ENCODE measurements around the gene CTSC.
"Not testable (repeated sequence)": the region's sequence is repeated elsewhere in the genome, so short reads cannot be mapped to it uniquely, and the experiment has no call there.

The CTSC gene

DNA sequence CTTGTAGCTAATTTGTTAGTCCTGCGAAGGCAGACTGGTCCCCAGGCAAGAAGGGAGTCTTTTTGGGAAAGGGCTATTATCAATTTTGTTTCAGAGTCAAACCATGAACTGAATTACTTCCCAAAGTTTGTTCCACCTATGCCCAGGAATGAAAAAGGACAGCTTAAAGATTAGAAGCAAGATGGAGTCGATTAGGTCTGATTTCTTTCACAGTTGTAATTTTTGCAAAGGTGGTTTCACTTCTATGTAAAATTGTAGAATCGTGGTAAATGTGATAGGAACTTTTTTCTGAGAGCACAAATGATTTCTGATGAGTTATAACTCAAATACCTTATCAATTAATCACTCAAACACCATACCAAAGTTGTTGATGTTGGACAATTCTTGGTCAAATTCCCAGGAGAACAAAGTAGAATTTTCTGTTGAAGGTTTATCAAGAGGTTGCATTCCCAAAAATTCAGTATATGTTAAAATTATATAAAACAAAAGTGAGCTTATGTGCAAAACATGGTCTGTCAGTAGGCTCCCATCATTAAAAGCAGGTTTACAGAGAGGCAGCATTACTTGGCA is 2.9 kb upstream of the CTSC start:
- H3K27me3 Mint-ChIP-seq: no peaks in the 10 kb centered on the region
- intact Hi-C loops (cut with micrococcal nuclease): no loop called here
- H3K4me3 Mint-ChIP-seq: no peak overlapping the region
- H3K9me3 Mint-ChIP-seq: no peaks in the 10 kb centered on the region
- peaks cover 32% of the 10 kb centered on the region for H3K36me3 Mint-ChIP-seq (ENCODE audit: low read depth)
- peaks cover 55% of the 10 kb centered on the region for H3K4me1 Mint-ChIP-seq (ENCODE audit: low read depth)
- peak overlapping the region; percentile 90 for H3K27ac Mint-ChIP-seq

DNA sequence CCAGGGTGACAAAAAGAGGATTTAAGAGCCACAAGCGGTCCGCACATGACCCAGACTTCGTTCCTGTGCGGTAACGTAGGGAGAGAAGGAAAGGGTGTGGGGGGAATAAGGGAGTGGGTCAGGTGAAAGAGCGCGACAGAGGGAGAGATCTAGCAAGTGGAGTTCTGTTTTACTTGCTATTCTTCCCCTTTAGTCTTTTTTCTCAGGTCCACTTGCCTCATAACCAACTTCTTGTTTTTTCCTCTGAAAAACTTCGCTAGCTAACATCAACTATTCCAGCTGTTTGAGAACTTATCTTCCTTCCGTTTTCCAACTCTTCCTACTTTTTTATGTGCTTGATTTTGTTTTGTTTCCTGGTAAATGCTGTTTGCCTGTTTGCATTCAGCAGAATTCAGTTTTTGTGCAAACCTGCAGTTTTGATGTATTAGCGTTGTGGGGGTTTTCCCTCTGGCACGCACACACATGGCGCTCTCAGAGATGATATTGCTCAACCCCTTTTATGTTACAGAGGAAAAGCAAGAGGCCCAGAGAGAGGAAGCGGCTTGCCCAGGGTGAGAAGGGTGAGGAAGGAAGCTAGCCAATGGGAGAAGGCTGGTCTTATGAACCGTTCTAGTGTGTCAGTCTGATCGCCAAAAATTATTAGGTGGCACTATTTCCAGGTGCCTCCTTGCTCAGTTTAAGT is 592 bp upstream of the CTSC start:
- peak overlapping the region; percentile 81 for H3K4me3 Mint-ChIP-seq
- intact Hi-C loops (cut with micrococcal nuclease): loop anchor here (1.0 to 5.0 kb wide), 3 partner anchors 16 to 99 kb away; no protein-coding TSS in a partner anchor
- no peaks in the 10 kb centered on the region for H3K9me3 Mint-ChIP-seq
- no peaks in the 10 kb centered on the region for H3K27me3 Mint-ChIP-seq
- peaks cover 43% of the 10 kb centered on the region for H3K4me1 Mint-ChIP-seq (ENCODE audit: low read depth)
- H3K27ac Mint-ChIP-seq: peak overlapping the region; percentile 90
- peaks cover 56% of the 10 kb centered on the region for H3K36me3 Mint-ChIP-seq (ENCODE audit: low read depth)

DNA sequence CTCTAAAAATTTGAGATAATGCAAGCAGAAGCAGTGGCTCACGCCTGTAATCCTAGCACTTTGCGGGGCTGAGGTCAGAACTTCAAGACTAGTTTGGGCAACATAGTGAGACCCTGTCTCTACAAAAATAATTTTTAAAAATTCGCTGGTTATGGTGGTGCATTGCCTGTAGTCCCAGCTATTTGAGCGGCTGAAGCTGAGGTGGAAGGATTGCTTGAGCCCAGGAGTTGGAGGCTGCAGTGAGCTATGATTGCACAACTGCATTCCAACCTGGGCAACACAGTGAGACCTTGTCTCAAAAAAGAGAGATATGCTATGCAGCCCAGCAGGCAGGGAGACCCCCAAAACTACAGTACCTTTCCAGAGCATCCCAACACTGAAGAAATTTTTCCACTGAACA is 2.3 kb downstream of the CTSC start:
- H3K36me3 Mint-ChIP-seq (ENCODE audit: low read depth): peaks cover 84% of the 10 kb centered on the region
- peak overlapping the region; percentile 81 for H3K4me3 Mint-ChIP-seq
- no peaks in the 10 kb centered on the region for H3K27me3 Mint-ChIP-seq
- peaks cover 38% of the 10 kb centered on the region for H3K4me1 Mint-ChIP-seq (ENCODE audit: low read depth)
- no peaks in the 10 kb centered on the region for H3K9me3 Mint-ChIP-seq
- peak overlapping the region; percentile 90 for H3K27ac Mint-ChIP-seq
- intact Hi-C loops (cut with micrococcal nuclease): loop anchor here (5.0 kb wide), 1 partner anchor 102 kb away; no protein-coding TSS in a partner anchor

DNA sequence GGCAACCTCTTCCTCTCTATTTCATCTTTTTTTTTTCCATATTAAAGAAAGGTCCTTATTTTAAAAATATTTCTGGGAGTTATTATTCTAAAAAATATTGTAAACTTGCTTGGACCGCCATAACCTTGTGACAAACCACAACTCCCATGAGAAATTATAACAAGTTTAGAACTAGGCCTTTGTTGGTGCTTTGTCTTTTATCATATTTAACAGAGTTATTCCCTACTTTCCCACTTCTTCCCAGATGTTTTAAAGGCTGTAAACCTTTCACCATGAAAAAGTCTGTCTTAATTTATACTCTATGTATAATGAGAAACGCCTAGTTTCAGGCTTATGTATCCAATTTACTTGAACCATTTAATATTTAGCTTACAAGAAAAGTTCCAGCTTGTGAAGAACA is 3.7 kb downstream of the CTSC start:
- Mint-ChIP-seq H3K4me1 (ENCODE audit: low read depth) (peaks cover 35% of the 10 kb centered on the region), H3K27ac (peak overlapping the region; percentile 90), H3K9me3 (no peaks in the 10 kb centered on the region), H3K27me3 (no peaks in the 10 kb centered on the region), H3K36me3 (ENCODE audit: low read depth) (peaks cover 94% of the 10 kb centered on the region), H3K4me3 (peak overlapping the region; percentile 75)
- intact Hi-C loops (cut with micrococcal nuclease): no loop called here

DNA sequence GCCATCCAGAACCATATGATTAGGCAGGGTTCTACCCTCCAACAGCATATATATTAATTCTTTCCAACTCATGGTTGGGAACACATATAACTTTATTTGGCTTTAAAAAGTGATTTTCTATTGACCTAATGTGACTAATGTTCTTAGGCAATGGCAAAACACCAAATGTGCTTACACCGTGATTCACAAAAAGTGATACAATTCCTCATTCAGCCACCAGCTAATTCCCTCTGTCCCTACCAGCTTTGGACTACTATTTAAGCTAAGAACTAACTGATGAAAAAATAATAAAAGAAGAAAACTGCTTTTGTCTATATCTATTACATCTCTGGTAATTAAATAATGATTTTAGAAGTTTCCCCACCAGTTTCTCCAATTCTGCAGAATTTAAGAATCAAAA is 4.7 kb downstream of the CTSC start:
- Mint-ChIP-seq H3K4me3 (peak overlapping the region; percentile 68), H3K27ac (peak overlapping the region; percentile 90), H3K9me3 (no peaks in the 10 kb centered on the region), H3K36me3 (ENCODE audit: low read depth) (peaks cover 100% of the 10 kb centered on the region), H3K27me3 (no peaks in the 10 kb centered on the region), H3K4me1 (ENCODE audit: low read depth) (peaks cover 29% of the 10 kb centered on the region)
- intact Hi-C loops (cut with micrococcal nuclease): no loop called here

DNA sequence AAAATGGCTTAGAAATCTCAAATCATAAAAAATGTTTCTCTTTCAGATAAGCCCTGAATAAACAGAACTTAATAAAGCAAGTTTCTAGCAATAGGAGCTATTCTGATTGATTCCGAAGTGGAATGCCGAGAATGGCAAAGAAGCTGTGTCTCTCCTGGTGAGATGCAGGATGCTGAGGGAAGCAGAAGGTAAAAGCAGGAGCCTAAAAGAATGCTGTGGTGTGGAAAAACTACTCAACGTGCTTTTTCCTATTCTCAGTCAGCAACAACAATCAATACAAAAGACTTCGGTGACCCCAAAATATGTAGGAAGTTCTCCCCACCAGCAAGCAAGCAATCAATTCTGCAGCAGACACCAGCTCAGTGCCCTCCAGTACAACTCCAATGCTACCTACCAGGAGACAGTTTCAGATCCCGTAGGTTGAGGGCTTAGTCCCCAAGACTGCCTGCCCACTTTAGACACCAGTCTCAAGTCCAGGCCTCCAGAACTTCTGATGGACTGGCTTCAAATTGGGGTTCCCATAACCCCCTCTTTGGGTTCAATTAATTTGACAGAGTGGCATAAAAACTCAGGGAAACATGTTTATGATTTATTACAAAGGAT is 6.6 kb downstream of the CTSC start:
- no peaks in the 10 kb centered on the region for H3K9me3 Mint-ChIP-seq
- peaks cover 29% of the 10 kb centered on the region for H3K4me1 Mint-ChIP-seq (ENCODE audit: low read depth)
- intact Hi-C loops (cut with micrococcal nuclease): no loop called here
- no peaks in the 10 kb centered on the region for H3K27me3 Mint-ChIP-seq
- peak overlapping the region; percentile 90 for H3K27ac Mint-ChIP-seq
- H3K4me3 Mint-ChIP-seq: peak overlapping the region; percentile 84
- peaks cover 100% of the 10 kb centered on the region for H3K36me3 Mint-ChIP-seq (ENCODE audit: low read depth)

DNA sequence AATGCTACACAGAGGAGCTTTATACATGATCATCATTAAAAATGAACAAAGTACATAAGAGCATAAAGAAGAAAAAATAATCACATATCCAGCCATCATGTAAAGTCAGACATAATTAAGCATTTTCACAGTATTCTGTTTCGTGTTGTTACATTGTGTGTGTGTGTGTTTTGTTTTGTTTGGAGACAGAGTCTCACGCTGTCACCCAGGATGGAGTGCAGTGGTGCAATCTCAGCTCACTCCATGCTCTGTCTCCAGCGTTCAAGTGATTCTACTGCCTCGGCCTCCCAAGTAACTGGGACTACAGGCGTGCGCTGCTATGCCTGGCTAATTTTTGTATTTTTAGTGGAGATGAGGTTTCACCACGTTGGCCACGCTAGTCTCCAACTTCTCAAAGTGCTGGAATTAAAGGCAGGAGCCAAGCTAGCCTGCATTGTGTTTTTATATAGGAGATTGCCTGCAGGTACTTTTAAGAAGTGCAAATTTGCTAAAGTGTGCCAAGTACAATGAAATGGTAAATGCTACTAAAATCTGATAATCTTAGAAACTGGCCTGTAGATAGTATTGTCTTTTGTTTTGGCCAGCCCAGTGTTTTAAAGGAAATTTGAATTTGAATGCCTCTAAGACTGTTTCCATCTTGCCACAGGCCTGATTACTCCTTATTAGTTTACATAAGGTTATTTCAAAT is 7.8 kb downstream of the CTSC start:
- Mint-ChIP-seq H3K27me3 (no peaks in the 10 kb centered on the region), H3K9me3 (no peaks in the 10 kb centered on the region), H3K4me1 (ENCODE audit: low read depth) (peaks cover 35% of the 10 kb centered on the region), H3K36me3 (ENCODE audit: low read depth) (peaks cover 100% of the 10 kb centered on the region), H3K27ac (peak overlapping the region; percentile 90), H3K4me3 (peak overlapping the region; percentile 72)
- intact Hi-C loops (cut with micrococcal nuclease): loop anchor here (5.0 kb wide), 1 partner anchor 213 kb away; no protein-coding TSS in a partner anchor

DNA sequence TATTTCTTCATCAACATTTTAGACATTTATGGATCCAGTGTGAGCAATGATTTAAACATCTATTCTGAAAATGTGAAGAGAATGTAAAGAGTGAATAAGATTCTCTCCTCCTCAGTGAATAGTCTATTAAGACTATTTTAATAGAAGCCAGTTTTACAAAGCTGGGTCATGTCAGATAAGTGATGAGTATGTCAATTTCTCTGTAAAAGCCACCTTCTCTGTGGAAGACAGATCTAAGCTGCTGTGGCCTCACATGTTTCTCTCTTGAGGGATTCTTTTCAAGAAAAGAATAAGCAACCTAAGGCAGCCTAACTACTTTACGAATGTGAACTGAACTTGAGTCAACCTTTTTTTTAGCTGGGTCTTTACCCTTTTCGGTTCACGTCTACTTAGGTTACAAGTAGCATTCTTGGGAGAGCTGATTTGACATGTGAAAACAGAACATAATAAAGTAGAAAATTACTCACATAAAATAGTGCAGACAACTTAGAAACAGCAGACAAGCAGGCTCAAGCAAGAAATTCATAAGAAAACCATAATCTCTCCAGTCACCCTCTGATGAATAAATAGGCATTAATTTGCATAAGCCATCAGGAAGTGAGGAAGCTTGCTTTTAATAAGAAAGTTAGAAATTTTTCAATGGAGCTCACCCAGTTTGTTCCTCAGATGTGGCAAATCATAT is 9.9 kb downstream of the CTSC start:
- H3K27ac Mint-ChIP-seq: peak overlapping the region; percentile 90
- intact Hi-C loops (cut with micrococcal nuclease): loop anchor here (5.0 kb wide), 1 partner anchor 215 kb away; no protein-coding TSS in a partner anchor
- H3K27me3 Mint-ChIP-seq: no peaks in the 10 kb centered on the region
- peaks cover 56% of the 10 kb centered on the region for H3K4me1 Mint-ChIP-seq (ENCODE audit: low read depth)
- peak overlapping the region; percentile 72 for H3K4me3 Mint-ChIP-seq
- H3K9me3 Mint-ChIP-seq: no peaks in the 10 kb centered on the region
- H3K36me3 Mint-ChIP-seq (ENCODE audit: low read depth): peaks cover 100% of the 10 kb centered on the region

DNA sequence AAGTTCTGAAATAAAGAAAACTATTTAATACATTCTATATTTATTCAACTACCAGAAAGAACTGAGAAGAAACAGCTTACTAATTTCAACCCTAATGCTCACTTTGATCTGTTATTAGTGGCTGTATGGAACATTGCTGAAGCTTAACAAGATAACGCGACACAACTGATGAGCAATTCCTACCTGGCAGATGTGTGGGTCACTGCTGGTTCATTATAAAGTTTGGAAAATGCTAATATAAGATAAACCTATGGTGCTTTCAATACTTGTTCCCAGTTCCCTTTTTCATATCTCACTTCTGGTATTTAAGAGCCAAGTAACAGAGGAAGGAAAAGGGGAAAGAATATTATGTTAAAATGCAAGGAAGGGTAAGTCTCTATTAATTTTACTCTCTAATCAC is 10.5 kb downstream of the CTSC start:
- intact Hi-C loops (cut with micrococcal nuclease): loop anchor here (5.0 kb wide), 1 partner anchor 215 kb away; no protein-coding TSS in a partner anchor
- H3K4me3 Mint-ChIP-seq: peak overlapping the region; percentile 72

DNA sequence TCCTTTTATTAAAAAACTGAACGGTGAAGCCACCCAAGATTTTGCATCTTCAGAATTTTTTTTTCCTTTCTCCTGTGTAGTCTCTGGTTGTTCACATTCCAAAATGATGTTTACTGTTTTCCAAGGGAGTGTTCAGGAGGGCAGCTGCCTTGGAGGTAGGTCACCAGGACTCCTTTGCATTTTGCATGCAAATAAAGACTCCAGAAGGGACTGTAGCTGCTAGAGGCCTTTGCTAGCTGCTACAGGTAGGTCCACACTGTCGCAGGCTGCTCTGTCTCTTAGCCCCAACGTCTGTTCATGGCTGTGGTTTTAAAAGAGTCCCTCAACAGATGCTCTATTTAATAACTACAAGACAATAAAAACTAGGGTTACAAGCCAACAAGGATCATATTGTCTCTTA is 11.4 kb downstream of the CTSC start:
- no peaks in the 10 kb centered on the region for H3K27me3 Mint-ChIP-seq
- peaks cover 100% of the 10 kb centered on the region for H3K36me3 Mint-ChIP-seq (ENCODE audit: low read depth)
- H3K4me3 Mint-ChIP-seq: peak overlapping the region; percentile 51
- H3K9me3 Mint-ChIP-seq: no peaks in the 10 kb centered on the region
- peaks cover 61% of the 10 kb centered on the region for H3K4me1 Mint-ChIP-seq (ENCODE audit: low read depth)
- H3K27ac Mint-ChIP-seq: peak overlapping the region; percentile 90
- intact Hi-C loops (cut with micrococcal nuclease): loop anchor here (5.0 kb wide), 1 partner anchor 216 kb away; no protein-coding TSS in a partner anchor

More for the DNA sequence above, 10.5 kb downstream of the CTSC start:
- Mint-ChIP-seq H3K36me3 (ENCODE audit: low read depth) (peaks cover 100% of the 10 kb centered on the region), H3K9me3 (no peaks in the 10 kb centered on the region), H3K27me3 (no peaks in the 10 kb centered on the region), H3K4me1 (ENCODE audit: low read depth) (peaks cover 62% of the 10 kb centered on the region), H3K27ac (peak overlapping the region; percentile 90)

DNA sequence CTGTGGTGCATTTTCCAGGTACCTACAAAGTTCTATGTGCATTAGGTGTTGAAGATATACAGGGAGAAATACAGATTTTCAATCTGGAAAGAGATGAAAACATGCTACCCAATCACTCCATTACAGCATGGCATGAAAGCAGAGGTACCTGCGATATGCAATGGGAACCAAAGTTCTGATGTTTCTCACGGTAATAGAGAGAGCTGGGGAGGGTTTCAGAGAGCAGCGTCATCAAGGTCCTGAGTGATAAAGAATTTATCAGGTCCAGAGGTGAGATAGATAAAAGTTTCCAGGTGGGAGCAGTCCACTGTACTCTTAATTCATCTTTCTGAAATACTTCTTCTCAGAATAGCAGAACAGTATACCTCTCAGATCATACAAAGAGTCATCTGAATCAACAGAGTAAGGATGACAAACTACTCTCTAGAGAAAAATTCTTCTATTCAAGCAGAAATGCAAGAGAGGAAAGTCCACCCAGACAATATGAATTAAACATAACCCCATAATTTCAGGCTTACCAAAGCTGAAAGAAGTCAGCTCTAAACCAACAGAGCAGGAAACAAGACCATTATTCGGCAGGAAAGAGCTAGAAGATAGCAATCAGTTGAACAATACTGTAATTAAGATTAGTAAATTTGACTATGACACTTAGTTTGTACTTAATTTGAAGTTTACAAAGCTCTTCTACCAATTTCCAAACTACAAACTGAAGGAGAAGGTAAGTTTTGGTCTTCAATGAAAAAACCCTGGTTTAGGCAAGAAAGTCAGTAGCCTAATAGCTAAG is 12.8 kb downstream of the CTSC start:
- Mint-ChIP-seq H3K4me3 (peak overlapping the region; percentile 60), H3K27me3 (no peaks in the 10 kb centered on the region), H3K4me1 (ENCODE audit: low read depth) (peaks cover 59% of the 10 kb centered on the region), H3K27ac (peak overlapping the region; percentile 69), H3K9me3 (no peaks in the 10 kb centered on the region), H3K36me3 (ENCODE audit: low read depth) (peaks cover 96% of the 10 kb centered on the region)
- intact Hi-C loops (cut with micrococcal nuclease): loop anchor here (5.0 kb wide), 1 partner anchor 218 kb away; no protein-coding TSS in a partner anchor

DNA sequence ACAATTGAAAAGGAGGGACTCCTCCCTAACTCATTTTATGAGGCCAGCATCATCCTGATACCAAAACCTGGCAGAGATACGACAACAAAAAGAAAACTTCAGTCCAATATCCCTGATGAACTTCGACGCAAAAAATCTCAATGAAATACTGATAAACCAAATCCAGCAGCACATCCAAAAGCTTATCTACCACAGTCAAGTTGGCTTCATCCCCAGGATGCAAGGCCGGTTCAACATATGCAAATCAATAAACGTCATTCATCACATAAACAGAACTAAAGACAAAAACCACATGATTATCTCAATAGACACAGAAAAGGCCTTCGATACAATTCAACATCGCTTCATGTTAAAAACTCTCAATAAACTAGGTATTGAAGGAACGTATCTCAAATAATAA is 14.7 kb downstream of the CTSC start:
- peak overlapping the region; percentile 69 for H3K27ac Mint-ChIP-seq
- H3K27me3 Mint-ChIP-seq; H3K9me3 Mint-ChIP-seq; intact Hi-C loops (cut with micrococcal nuclease): not testable (repeated sequence)
- H3K36me3 Mint-ChIP-seq (ENCODE audit: low read depth): peaks cover 86% of the 10 kb centered on the region
- peaks cover 47% of the 10 kb centered on the region for H3K4me1 Mint-ChIP-seq (ENCODE audit: low read depth)
- peak overlapping the region; percentile 60 for H3K4me3 Mint-ChIP-seq

DNA sequence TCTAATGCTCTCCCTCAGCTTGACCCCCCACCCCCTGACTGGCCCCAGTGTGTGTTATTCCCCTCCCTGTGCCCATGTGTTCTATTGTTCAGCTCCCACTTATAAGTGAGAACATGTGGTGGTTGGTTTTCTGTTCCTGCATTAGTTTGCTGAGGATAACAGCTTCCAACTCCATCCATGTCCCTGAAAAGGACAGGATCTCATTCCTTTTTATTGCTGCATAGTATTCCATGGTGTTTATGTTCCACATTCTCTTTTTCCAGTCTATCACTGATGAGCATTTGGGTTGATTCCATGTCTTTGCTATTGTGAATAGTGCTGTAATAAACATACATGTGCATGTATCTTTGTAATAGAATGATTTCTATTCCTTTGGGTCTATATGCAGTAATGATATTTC is 16.1 kb downstream of the CTSC start:
- H3K9me3 Mint-ChIP-seq; H3K27me3 Mint-ChIP-seq; intact Hi-C loops (cut with micrococcal nuclease): not testable (repeated sequence)
- peaks cover 84% of the 10 kb centered on the region for H3K36me3 Mint-ChIP-seq (ENCODE audit: low read depth)
- H3K4me1 Mint-ChIP-seq (ENCODE audit: low read depth): peaks cover 53% of the 10 kb centered on the region
- peak overlapping the region; percentile 26 for H3K4me3 Mint-ChIP-seq
- peak overlapping the region; percentile 69 for H3K27ac Mint-ChIP-seq
